GM13977 (cell line): ENCODE measurements around the gene NFIA.

Source experiments
- DNase-seq: peaks from one replicate; pipeline ENCODE4 v3.0.0; 2012; ENCODE audit warnings: low spot score
- in situ Hi-C: fragments of 300-500 bp; cut with MboI; formaldehyde crosslinking; loops from one replicate; pipeline ENCODE4 v1.12.0; 2022; ENCODE audit warnings: low sequenced_read_pairs, low pct_unique_long_range_greater_than_20kb, mixed read lengths, inconsistent platforms; ENCODE audit not compliant: unreplicated experiment
- TF ChIP-seq, protein P1 (sequence below): IDR thresholded peaks from 2 replicates; pipeline ENCODE4 v1.5.1; 2012; ENCODE audit warnings: mild to moderate bottlenecking, control low read depth; ENCODE audit not compliant: insufficient read depth; ENCODE audit errors: extremely low read depth, missing control alignments

NFIA gene

DNA sequence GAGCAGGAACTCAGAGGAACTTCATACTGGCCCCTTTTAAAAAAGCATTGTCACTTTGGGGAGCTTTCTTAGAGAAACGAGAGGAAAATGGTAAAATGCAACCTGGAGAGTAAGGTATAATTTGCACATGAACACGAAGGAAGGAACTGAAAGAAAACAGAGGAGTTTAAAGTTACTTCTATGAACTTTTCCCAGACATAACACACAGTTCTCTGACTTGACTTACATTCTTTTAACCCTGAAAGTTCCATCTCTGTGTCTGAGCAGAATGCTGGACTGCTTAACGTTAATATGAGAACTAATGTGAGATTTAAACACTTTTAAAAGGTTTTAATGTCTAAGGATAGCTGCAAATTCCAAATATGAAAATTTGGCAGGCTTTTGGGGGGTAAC is 102.3 kb downstream of the NFIA start:
- in situ Hi-C loops, result no loop called here
- DNase-seq, result no peak
- TF ChIP-seq, protein P1, sequence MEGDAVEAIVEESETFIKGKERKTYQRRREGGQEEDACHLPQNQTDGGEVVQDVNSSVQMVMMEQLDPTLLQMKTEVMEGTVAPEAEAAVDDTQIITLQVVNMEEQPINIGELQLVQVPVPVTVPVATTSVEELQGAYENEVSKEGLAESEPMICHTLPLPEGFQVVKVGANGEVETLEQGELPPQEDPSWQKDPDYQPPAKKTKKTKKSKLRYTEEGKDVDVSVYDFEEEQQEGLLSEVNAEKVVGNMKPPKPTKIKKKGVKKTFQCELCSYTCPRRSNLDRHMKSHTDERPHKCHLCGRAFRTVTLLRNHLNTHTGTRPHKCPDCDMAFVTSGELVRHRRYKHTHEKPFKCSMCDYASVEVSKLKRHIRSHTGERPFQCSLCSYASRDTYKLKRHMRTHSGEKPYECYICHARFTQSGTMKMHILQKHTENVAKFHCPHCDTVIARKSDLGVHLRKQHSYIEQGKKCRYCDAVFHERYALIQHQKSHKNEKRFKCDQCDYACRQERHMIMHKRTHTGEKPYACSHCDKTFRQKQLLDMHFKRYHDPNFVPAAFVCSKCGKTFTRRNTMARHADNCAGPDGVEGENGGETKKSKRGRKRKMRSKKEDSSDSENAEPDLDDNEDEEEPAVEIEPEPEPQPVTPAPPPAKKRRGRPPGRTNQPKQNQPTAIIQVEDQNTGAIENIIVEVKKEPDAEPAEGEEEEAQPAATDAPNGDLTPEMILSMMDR, result no peak

DNA sequence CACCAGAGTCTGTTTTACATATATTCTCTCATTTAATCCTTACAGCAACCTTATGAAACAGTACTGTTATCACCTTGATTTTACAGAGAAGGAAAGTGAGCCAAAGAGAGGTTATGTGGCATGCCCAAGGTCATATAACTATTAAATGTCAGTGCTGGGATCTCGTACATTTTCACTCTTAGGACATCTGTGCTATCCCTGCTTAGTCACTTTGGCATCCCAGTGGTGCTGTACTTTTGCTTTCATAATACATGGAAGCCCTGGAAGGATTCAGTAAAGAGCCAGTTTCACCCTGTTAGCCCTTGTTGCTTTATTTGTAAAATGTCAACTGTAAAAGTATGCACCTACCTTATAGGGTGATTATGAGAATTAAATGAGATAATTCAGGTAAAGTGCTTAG is 104.4 kb downstream of the NFIA start:
- in situ Hi-C loops, result no loop called here
- no peak for DNase-seq

DNA sequence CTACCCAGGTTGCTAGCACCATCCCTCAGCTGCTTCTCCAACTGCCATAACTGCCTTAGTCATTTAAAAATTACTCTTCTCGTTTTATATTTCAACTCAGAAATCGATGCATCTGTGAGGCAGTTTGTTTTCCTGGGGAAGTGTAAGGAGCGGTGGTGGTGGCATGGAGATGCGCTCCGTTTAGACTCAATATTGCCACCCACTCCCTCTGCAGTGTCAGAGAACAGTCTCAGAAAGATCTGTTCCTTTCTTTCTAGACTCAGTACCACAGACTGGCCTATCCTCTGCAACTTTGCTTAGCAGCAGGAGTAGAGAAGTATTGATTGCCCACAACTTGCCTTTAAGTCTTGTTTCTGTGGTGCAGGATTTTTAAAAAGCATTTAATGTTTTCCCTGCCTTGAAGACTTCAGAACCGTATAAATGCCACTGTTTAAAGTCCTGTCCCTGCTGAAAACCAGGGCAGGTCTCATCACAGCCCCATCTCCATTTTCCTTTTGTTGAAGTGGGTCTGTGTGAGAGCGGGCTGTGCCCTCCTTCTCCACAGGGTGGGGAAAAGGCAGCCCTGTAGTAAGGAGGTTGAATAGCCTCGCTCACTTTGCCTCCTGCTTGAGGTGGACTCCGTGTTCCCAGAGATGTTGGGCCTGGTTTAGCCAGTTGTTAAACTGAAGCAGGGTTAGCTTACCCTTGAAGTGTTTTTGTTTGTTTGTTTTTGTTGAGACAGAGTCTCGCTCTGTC is 105.2 kb downstream of the NFIA start:
- no peak for DNase-seq
- TF ChIP-seq, protein P1, result no peak
- in situ Hi-C loops, result no loop called here

More for the DNA sequence above, 104.4 kb downstream of the NFIA start:
- TF ChIP-seq, protein P1, result no peak

DNA sequence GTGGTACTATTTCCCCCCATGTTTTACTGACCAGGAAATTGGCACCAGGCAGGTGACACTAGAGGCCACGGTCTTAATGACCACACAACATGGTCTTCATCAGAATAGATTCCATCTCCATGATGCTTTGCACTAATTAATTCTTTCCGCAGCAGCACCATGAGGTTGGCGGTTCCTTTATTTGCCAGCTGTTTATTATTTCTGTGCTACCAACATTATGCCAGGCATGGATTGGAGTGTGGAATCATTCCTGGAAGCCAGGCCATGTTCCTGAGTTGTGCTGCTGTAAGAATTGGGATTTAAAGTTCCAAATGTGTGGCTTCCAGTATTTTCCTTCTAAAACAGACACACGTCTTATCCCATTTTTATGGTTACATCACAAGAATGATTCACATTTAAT is 107.8 kb downstream of the NFIA start:
- in situ Hi-C loops, result no loop called here
- DNase-seq, result no peak
- TF ChIP-seq, protein P1, result no peak

DNA sequence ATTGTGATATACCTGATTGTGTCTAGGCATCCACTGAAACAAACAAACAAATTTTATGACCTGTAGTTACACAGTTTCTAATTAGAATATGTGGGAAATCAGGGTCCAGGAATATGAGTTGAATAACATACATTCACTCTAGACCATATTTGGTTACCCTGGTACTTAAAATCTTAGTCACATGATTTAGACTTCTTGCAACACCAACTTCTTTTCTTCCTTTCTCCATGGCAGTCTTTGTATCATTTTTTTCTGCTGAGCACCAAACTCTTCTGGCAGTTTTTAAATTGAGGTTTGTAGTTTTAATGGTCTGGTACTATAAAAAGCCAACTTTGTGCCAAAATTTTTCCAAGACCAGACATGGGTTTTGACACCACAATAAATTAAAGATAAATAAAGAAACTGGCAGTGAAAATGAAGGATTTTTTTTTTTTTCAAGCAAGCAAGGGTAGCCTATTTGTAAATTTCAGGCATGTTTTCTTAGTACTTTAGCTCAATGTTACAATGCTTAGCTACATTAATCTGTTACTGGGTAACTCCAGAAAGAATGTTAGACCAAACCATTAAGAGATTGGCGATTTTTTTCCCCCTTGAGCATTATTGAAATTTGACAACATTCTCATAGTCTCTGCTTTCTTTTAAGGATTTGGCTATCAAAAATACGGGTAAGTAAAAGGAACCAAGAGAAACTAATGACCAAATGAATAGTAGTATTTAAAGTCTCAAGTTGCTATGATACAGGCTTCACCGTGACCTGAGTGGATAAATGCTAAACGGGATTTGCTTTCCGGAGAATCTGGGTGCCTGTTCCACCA is 108.5 kb downstream of the NFIA start:
- no peak for DNase-seq
- in situ Hi-C loops, result no loop called here
- TF ChIP-seq, protein P1, result no peak

DNA sequence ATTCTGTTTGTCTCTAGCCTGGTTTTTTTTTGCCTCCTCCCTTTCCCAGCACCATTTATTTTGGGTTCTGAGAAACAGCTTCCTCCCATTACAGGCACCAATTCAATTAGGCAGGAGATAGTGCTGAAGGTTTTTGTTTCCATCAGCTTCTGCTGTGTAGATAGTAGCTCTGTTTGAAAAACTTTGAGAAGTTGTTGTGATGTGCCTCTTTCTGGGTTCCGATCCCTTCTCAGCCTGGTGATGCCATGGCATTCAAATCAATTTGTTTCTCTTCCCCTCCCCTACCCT is 109.0 kb downstream of the NFIA start:
- no peak for DNase-seq
- TF ChIP-seq, protein P1, result no peak
- in situ Hi-C loops, result no loop called here
